ENCODE measurements around the gene CHMP2A.

Gene CHMP2A

DNA sequence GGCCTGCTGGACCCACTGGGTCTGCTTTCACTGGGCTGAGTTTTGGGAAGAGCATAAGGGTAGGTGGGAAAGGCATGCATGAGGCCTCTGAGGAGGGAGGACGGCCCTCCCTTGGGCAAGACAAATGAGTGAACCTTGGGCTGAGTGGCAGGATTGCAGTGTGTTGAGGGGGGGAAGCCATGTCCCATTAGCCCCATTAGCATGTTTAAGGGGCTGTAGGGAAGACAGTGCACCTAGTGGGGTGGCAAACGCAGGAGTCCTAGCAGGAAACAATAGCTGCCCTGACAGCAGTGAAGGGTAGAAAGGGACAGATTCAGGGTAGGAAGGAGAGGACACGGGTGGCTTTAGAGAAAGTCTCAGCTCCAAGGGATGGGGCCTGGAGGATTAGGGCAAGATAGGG is 32.2 kb downstream of the CHMP2A start:
- no peaks in the 10 kb centered on the region for H4K20me1 ChIP-seq (ENCODE audit: insufficient read depth, low read length)
- no peak overlapping the region for H3K9ac ChIP-seq (ENCODE audit: low read length)
- no peak overlapping the region for H2AFZ ChIP-seq (ENCODE audit: low read depth, low read length)
- no peak for TF ChIP-seq EZH2phosphoT487 (IDR thresholded peaks at IDR 0.05; ENCODE audit: low read depth)
- TF ChIP-seq CTCF (IDR thresholded peaks at IDR 0.05; ENCODE audit: low read depth, low read length) = no peak
- H3K4me3 ChIP-seq (ENCODE audit: low read length) = no peak overlapping the region
- H3K27me3 ChIP-seq (ENCODE audit: low read depth, low read length) = no peaks in the 10 kb centered on the region
- no peak overlapping the region for H3K27ac ChIP-seq (ENCODE audit: low read length)
- H3K4me1 ChIP-seq (ENCODE audit: low read length) = peaks cover 13% of the 10 kb centered on the region
- no peak overlapping the region for H3K4me2 ChIP-seq (ENCODE audit: low read length)
- no peaks in the 10 kb centered on the region for H3K36me3 ChIP-seq (replicated peaks; ENCODE audit: low read depth, low read length)
- no peaks in the 10 kb centered on the region for H3K9me3 ChIP-seq (ENCODE audit: insufficient read depth, low read length)
- H3K79me2 ChIP-seq (ENCODE audit: low read length) = peaks cover 18% of the 10 kb centered on the region

- Histone ChIP-seq H4K20me1 (ENCODE audit: insufficient read depth, low read length) (no peaks in the 10 kb centered on the region), H3K36me3 (replicated peaks; ENCODE audit: low read depth, low read length) (peaks cover 7% of the 10 kb centered on the region), H3K9me3 (ENCODE audit: insufficient read depth, low read length) (no peaks in the 10 kb centered on the region), H3K79me2 (ENCODE audit: low read length) (peaks cover 29% of the 10 kb centered on the region), H2AFZ (ENCODE audit: low read depth, low read length) (no peak overlapping the region), H3K27me3 (ENCODE audit: low read depth, low read length) (no peaks in the 10 kb centered on the region), H3K9ac (ENCODE audit: low read length) (no peak overlapping the region), H3K27ac (ENCODE audit: low read length) (no peak overlapping the region), H3K4me2 (ENCODE audit: low read length) (no peak overlapping the region), H3K4me1 (ENCODE audit: low read length) (peaks cover 13% of the 10 kb centered on the region), H3K4me3 (ENCODE audit: low read length) (no peak overlapping the region)
- TF ChIP-seq CTCF (IDR thresholded peaks at IDR 0.05; ENCODE audit: low read depth, low read length) (no peak), EZH2phosphoT487 (IDR thresholded peaks at IDR 0.05; ENCODE audit: low read depth) (no peak)
Measured at GRCh38 chr19:58521651-58522050, 33.3 kb downstream of the CHMP2A start.

GRCh38 chr19:58520257-58520599 is 34.7 kb downstream of the CHMP2A start:
- H3K36me3 ChIP-seq (replicated peaks; ENCODE audit: low read depth, low read length) = peaks cover 14% of the 10 kb centered on the region
- H2AFZ ChIP-seq (ENCODE audit: low read depth, low read length) = peak overlapping the region; percentile 28; the same call in 1 of the 2 replicates
- no peaks in the 10 kb centered on the region for H4K20me1 ChIP-seq (ENCODE audit: insufficient read depth, low read length)
- no peaks in the 10 kb centered on the region for H3K27me3 ChIP-seq (ENCODE audit: low read depth, low read length)
- peak overlapping the region; percentile 90 for H3K27ac ChIP-seq (ENCODE audit: low read length)
- peak overlapping the region; percentile 92 for H3K4me2 ChIP-seq (ENCODE audit: low read length)
- H3K79me2 ChIP-seq (ENCODE audit: low read length) = peaks cover 42% of the 10 kb centered on the region
- H3K4me3 ChIP-seq (ENCODE audit: low read length) = peak overlapping the region; percentile 89
- peaks cover 13% of the 10 kb centered on the region for H3K4me1 ChIP-seq (ENCODE audit: low read length)
- no peak for TF ChIP-seq EZH2phosphoT487 (IDR thresholded peaks at IDR 0.05; ENCODE audit: low read depth)
- no peak for TF ChIP-seq CTCF (IDR thresholded peaks at IDR 0.05; ENCODE audit: low read depth, low read length)
- no peaks in the 10 kb centered on the region for H3K9me3 ChIP-seq (ENCODE audit: insufficient read depth, low read length)
- H3K9ac ChIP-seq (ENCODE audit: low read length) = peak overlapping the region; percentile 97

DNA sequence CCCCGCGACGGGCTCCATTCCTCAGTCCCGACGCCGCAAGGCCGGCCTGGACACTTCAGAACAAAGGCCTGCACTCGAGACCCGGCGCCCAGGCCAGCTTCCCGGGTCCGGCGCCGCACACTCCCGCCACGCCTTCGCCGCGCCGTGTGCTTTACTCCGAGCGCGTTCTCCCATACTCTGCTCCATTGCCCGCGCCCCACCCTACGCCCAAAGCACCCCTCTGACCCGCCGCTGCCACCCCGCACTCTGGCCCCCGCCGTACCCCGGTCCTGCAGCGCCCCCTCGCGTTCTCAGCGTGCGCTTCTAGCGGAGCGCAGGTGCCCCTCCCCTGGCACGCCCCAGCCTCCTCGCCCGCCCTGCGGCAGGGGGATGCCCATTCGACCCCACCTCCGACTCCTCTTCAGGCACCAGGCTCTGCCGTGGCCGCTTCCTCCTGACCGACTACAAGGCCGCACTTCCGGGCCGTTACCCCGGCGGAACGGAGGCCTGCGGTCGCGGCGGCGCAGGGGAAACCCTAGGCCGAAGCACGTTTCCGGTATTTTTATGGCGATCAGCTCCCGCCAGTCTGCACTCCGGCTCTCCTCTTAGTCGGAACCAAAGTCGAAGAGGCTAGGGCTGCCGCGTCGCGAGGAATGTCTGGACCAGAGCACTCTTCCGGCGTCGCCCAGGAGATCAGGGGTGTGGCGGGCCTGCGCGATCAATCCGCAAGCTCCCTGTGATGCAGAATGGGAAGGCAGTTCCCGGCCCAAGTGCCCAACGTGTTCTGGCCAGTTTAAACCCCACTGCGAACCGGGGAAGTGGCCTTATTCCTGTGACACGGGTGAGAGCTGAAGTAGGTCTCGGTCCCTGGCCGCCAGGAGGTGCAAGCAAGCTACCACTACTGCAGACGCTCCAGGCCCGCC is 35.3 kb downstream of the CHMP2A start, which contains the start of gene ZBTB45:
Gene ZBTB45 (minus strand): TSS at position 456 of the 902 bp plus-strand sequence. CDS start 2,137 bp downstream, outside the sequence.
- peak within 1 kb of the TSS; percentile 90 for H3K27ac ChIP-seq (ENCODE audit: low read length)
- H3K36me3 ChIP-seq (replicated peaks; ENCODE audit: low read depth, low read length) = peaks cover 16% of the 10 kb centered on the region
- H3K4me2 ChIP-seq (ENCODE audit: low read length) = peak within 1 kb of the TSS; percentile 92
- peak within 1 kb of the TSS; percentile 89 for H3K4me3 ChIP-seq (ENCODE audit: low read length)
- peaks cover 47% of the 10 kb centered on the region for H3K79me2 ChIP-seq (ENCODE audit: low read length)
- TF ChIP-seq CTCF (IDR thresholded peaks at IDR 0.05; ENCODE audit: low read depth, low read length) = peak; percentile 95
- no peak for TF ChIP-seq EZH2phosphoT487 (IDR thresholded peaks at IDR 0.05; ENCODE audit: low read depth)
- no peaks in the 10 kb centered on the region for H3K27me3 ChIP-seq (ENCODE audit: low read depth, low read length)
- no peaks in the 10 kb centered on the region for H4K20me1 ChIP-seq (ENCODE audit: insufficient read depth, low read length)
- H3K4me1 ChIP-seq (ENCODE audit: low read length) = peaks cover 16% of the 10 kb centered on the region
- peak within 1 kb of the TSS; percentile 48; the same call in 1 of the 2 replicates for H2AFZ ChIP-seq (ENCODE audit: low read depth, low read length)
- H3K9me3 ChIP-seq (ENCODE audit: insufficient read depth, low read length) = no peaks in the 10 kb centered on the region
- H3K9ac ChIP-seq (ENCODE audit: low read length) = peak within 1 kb of the TSS; percentile 97
